H1 (cell line): ENCODE measurements around the gene PALD1. TPM values are rescaled to one million over a fixed set of nuclear protein-coding genes. Genes with fewer than 3 reads are reported as not detected.
A peak's percentile ranks its signal among the peaks of the same experiment; 100 is the strongest.

Experiments used
- CTCF ChIA-PET: fragments of 300-600 bp; sonication (Branson Sonifier 250); formaldehyde crosslinking; loops from one replicate; lab custom pipeline; 2021; ENCODE audit not compliant: partially characterized antibody; lab: Charles Lee
- POLR2A ChIA-PET: fragments of 300-600 bp; sonication (Branson Sonifier 250); formaldehyde crosslinking; loops from one replicate; lab custom pipeline; 2021; ENCODE audit warnings: inconsistent platforms; ENCODE audit not compliant: partially characterized antibody; lab: Charles Lee
- DNase-seq, 2 experiments: peaks; one replicate each; pipeline versions ENCODE4 v3.0.0 to v3.0.0-alpha.2; 2010 to 2022; ENCODE audit warnings: low spot score in 2 of 2, low read depth in 1 of 2, mixed read lengths in 1 of 2
- FAIRE-seq: peaks from 2 replicates; lab custom pipeline; 2011; peaks lifted over from hg19 to GRCh38; lab: Jason Lieb, UNC
- H2AFZ ChIP-seq: 2 replicates; pipeline ENCODE4 v1.8.1; 2012; ENCODE audit warnings: low read length, inconsistent platforms
- H2AK5ac ChIP-seq: 2 replicates; pipeline ENCODE4 v1.6.1; 2013; ENCODE audit warnings: low read depth, low read length
- H2BK120ac ChIP-seq: replicated peaks from 2 replicates; pipeline ENCODE3; 2013; ENCODE audit warnings: low read depth, low read length, inconsistent platforms
- H2BK12ac ChIP-seq: 2 replicates; pipeline ENCODE4 v1.6.1; 2013; ENCODE audit warnings: low read depth, low read length
- H2BK15ac ChIP-seq: 2 replicates; pipeline ENCODE4 v1.6.1; 2013; ENCODE audit warnings: low read length
- H2BK20ac ChIP-seq: 2 replicates; pipeline ENCODE4 v1.6.1; 2013; ENCODE audit warnings: low read length
- H2BK5ac ChIP-seq: 2 replicates; pipeline ENCODE4 v1.6.1; 2013; ENCODE audit warnings: low read depth, low read length
- H3K14ac ChIP-seq: 2 replicates; pipeline ENCODE4 v1.6.1; 2013; ENCODE audit warnings: inconsistent platforms; ENCODE audit not compliant: insufficient read length
- H3K18ac ChIP-seq: 2 replicates; pipeline ENCODE4 v1.6.1; 2013; ENCODE audit warnings: low read length; ENCODE audit errors: extremely low read depth
- H3K23ac ChIP-seq: 2 replicates; pipeline ENCODE4 v1.6.1; 2013; ENCODE audit warnings: inconsistent platforms; ENCODE audit not compliant: insufficient read length
- H3K23me2 ChIP-seq: 2 replicates; pipeline ENCODE4 v1.6.1; 2013; ENCODE audit warnings: low read depth, low read length
- H3K27ac ChIP-seq: 2 replicates; pipeline ENCODE4 v1.6.1; 2011; ENCODE audit warnings: low read depth, low read length, inconsistent platforms
- H3K27me3 ChIP-seq, 4 experiments: replicated peaks in 1 of 4; 1 replicate in 1 of 4; 2 replicates in 3 of 4; pipeline versions ENCODE4 v1.6.1 to v1.8.1; 2011 to 2013; ENCODE audit warnings: low read length in 3 of 4, mild to moderate bottlenecking in 3 of 4, inconsistent platforms in 2 of 4, mixed read lengths in 2 of 4, moderate library complexity in 1 of 4; ENCODE audit not compliant: control insufficient read depth in 3 of 4, insufficient read depth in 3 of 4; ENCODE audit errors: extremely low read depth in 1 of 4
- H3K36me3 ChIP-seq, 4 experiments: 2 replicates each; pipeline versions ENCODE4 v1.6.1 to v1.8.1; 2011 to 2013; ENCODE audit warnings: mild to moderate bottlenecking in 4 of 4, low read length in 3 of 4, moderate library complexity in 2 of 4, control low read depth in 1 of 4, inconsistent platforms in 1 of 4; ENCODE audit not compliant: insufficient read depth in 4 of 4, control insufficient read depth in 2 of 4
- H3K4ac ChIP-seq: replicated peaks from 2 replicates; pipeline ENCODE3; 2013; ENCODE audit warnings: low read length, low read depth, mixed read lengths, inconsistent platforms; ENCODE audit not compliant: insufficient read length
- H3K4me1 ChIP-seq, 4 experiments: replicated peaks in 1 of 4; 1 replicate in 1 of 4; 2 replicates in 3 of 4; pipeline versions ENCODE4 v1.6.1 to v1.8.1; 2011 to 2013; ENCODE audit warnings: low read length in 3 of 4, inconsistent platforms in 2 of 4, mixed read lengths in 1 of 4; ENCODE audit not compliant: insufficient read depth in 4 of 4, control insufficient read depth in 3 of 4
- H3K4me2 ChIP-seq, 2 experiments: 2 replicates each; pipeline versions ENCODE4 v1.6.1 to v1.8.1; 2011 to 2013; ENCODE audit warnings: low read depth in 2 of 2, low read length in 2 of 2, control low read depth in 1 of 2, inconsistent platforms in 1 of 2, mild to moderate bottlenecking in 1 of 2; ENCODE audit not compliant: insufficient read depth in 1 of 2
- H3K4me3 ChIP-seq, 4 experiments: fragments of 200-600, 300-600 bp in 1 of 4; sonication (generic), shearing (Covaris generic), sonication (Bioruptor Twin) in 1 of 4; 2 replicates each; pipeline versions ENCODE4 v1.5.1 to v1.8.1; 2011 to 2016; ENCODE audit warnings: low read length in 4 of 4, low read depth in 3 of 4, control low read depth in 2 of 4, inconsistent platforms in 2 of 4, mild to moderate bottlenecking in 2 of 4, mixed read lengths in 1 of 4, moderate library complexity in 1 of 4; ENCODE audit not compliant: insufficient read depth in 2 of 4; ENCODE audit errors: extremely low read depth in 1 of 4
- H3K56ac ChIP-seq: replicated peaks from 2 replicates; pipeline ENCODE3; 2013; ENCODE audit warnings: low read depth, mild to moderate bottlenecking, mixed read lengths, low read length, inconsistent platforms; ENCODE audit not compliant: insufficient read length
- H3K79me1 ChIP-seq: 2 replicates; pipeline ENCODE4 v1.6.1; 2013; ENCODE audit warnings: low read depth, low read length, control low read depth
- H3K79me2 ChIP-seq, 2 experiments: 2 replicates each; pipeline versions ENCODE4 v1.6.1 to v1.8.1; 2012 to 2013; ENCODE audit warnings: low read length in 2 of 2, mild to moderate bottlenecking in 2 of 2, inconsistent platforms in 1 of 2; ENCODE audit not compliant: insufficient read depth in 2 of 2, control insufficient read depth in 1 of 2
- H3K9ac ChIP-seq, 4 experiments: replicated peaks in 1 of 4; 1 replicate in 1 of 4; 2 replicates in 3 of 4; pipeline versions ENCODE4 v1.6.1 to v1.8.1; 2011 to 2013; ENCODE audit warnings: low read depth in 3 of 4, low read length in 3 of 4, control low read depth in 2 of 4, mild to moderate bottlenecking in 2 of 4, moderate library complexity in 2 of 4, inconsistent platforms in 1 of 4; ENCODE audit errors: extremely low read depth in 1 of 4
- H3K9me3 ChIP-seq, 2 experiments: 2 replicates each; pipeline versions ENCODE4 v1.6.1 to v1.8.1; 2012 to 2013; ENCODE audit warnings: mild to moderate bottlenecking in 2 of 2, moderate library complexity in 2 of 2, control low read depth in 1 of 2, inconsistent platforms in 1 of 2, low read depth in 1 of 2, low read length in 1 of 2, mixed read lengths in 1 of 2; ENCODE audit not compliant: insufficient read depth in 2 of 2
- H4K20me1 ChIP-seq, 2 experiments: replicated peaks in 1 of 2; 2 replicates each; pipeline versions ENCODE3 to v1.8.1; 2011 to 2013; ENCODE audit warnings: inconsistent platforms in 2 of 2, low read length in 2 of 2, mild to moderate bottlenecking in 1 of 2; ENCODE audit not compliant: insufficient read depth in 2 of 2, control insufficient read depth in 1 of 2
- H4K5ac ChIP-seq: 2 replicates; pipeline ENCODE4 v1.6.1; 2013; ENCODE audit warnings: low read length, low read depth, mixed read lengths, inconsistent platforms; ENCODE audit not compliant: insufficient read length
- H4K8ac ChIP-seq: 2 replicates; pipeline ENCODE4 v1.8.0; 2013; ENCODE audit warnings: mild to moderate bottlenecking, moderate library complexity, low read length, inconsistent platforms; ENCODE audit not compliant: insufficient read depth; ENCODE audit errors: extremely low read depth
- H4K91ac ChIP-seq: replicated peaks from 2 replicates; pipeline ENCODE3; 2013; ENCODE audit warnings: low read length, mixed read lengths, inconsistent platforms; ENCODE audit not compliant: insufficient read length
- BCL11A ChIP-seq, 2 experiments: IDR thresholded peaks; one replicate each; pipeline ENCODE4 v1.6.1; 2011; ENCODE audit warnings: low read depth in 2 of 2, low read length in 2 of 2, mild to moderate bottlenecking in 2 of 2
- EP300 ChIP-seq, 2 experiments: IDR thresholded peaks; 1 replicate in 1 of 2; 2 replicates in 1 of 2; pipeline ENCODE4 v1.6.1; 2011 to 2012; ENCODE audit warnings: low read depth in 2 of 2, low read length in 2 of 2, mild to moderate bottlenecking in 2 of 2, borderline replicate concordance in 1 of 2, inconsistent platforms in 1 of 2, moderate library complexity in 1 of 2
- FOSL1 ChIP-seq: IDR thresholded peaks from 2 replicates; pipeline ENCODE4 v1.6.1; 2011; ENCODE audit warnings: mild to moderate bottlenecking, low read depth, low read length, moderate library complexity; ENCODE audit not compliant: insufficient read depth
- MAFK ChIP-seq: IDR thresholded peaks from 2 replicates; pipeline ENCODE4 v1.6.1; 2012; ENCODE audit warnings: low read depth, mild to moderate bottlenecking, improper control_type of control experiment, low read length
- NANOG ChIP-seq: IDR thresholded peaks from 2 replicates; pipeline ENCODE4 v1.6.1; 2011; ENCODE audit warnings: low read length, low read depth, mild to moderate bottlenecking, inconsistent platforms; ENCODE audit not compliant: insufficient read depth, poor library complexity, severe bottlenecking
- SAP30 ChIP-seq: fragments of 300-600 bp; sonication (generic); IDR thresholded peaks from 2 replicates; pipeline ENCODE4 v1.7.1; 2012; ENCODE audit warnings: low read length, moderate library complexity, mild to moderate bottlenecking, inconsistent platforms; ENCODE audit not compliant: insufficient read depth, insufficient replicate concordance
- TEAD4 ChIP-seq: IDR thresholded peaks from 2 replicates; pipeline ENCODE4 v1.6.1; 2012; ENCODE audit warnings: low read depth, low read length, inconsistent platforms, mixed read lengths
- ZNF274 ChIP-seq: IDR thresholded peaks from 2 replicates; pipeline ENCODE4 v1.7.0; 2012; ENCODE audit warnings: low read length, borderline replicate concordance; ENCODE audit errors: extremely low read depth
- WGBS, 2 experiments: shearing (Covaris generic) in 1 of 2; methylation state at CpG; one replicate each; pipeline versions ENCODE4 v1.1.6 to v1.1.7; 2013 to 2015; ENCODE audit warnings: low lambda C conversion rate in 2 of 2, mixed read lengths in 2 of 2, inconsistent platforms in 1 of 2, low coverage in 1 of 2, missing lambda C conversion rate in 1 of 2; ENCODE audit not compliant: insufficient replicate concordance in 2 of 2, insufficient coverage in 1 of 2, insufficient read length in 1 of 2; ENCODE audit errors: extremely low coverage in 1 of 2, missing lambda C conversion rate in 1 of 2; 5-methylcytosine and 5-hydroxymethylcytosine counted together
- polyA plus RNA-seq, 7 experiments: library from polyadenylated mRNA; depleted of rRNA in 3 of 7; stranded (reverse) in 5 of 7; unstranded in 2 of 7; fragments of >200 nt in 5 of 7; fragments of 200-250 nt in 2 of 7; gene quantifications; 1 replicate in 5 of 7; 2 replicates in 1 of 7; 4 replicates in 1 of 7; pipeline versions ENCODE4 v1.2.1 to v1.2.3, GENCODE V29; 2011 to 2013; ENCODE audit warnings: missing spikeins in 2 of 7, mixed read lengths in 2 of 7
- total RNA-seq: library from RNA; stranded (reverse); fragmentation: NEBNext Ultra II Directional; extraction: Animal tissue kit (Norgen Biotek cat#: 25700); gene quantifications from 2 replicates; pipeline ENCODE4 v1.2.1, GENCODE V29; 2021

Gene PALD1
- total and polyA plus RNA-seq, 2 of the 8 experiments (the other 6 are each of a cell fraction or from before 2014, with no cell fraction given) = 13.3 to 32.8 TPM

DNA sequence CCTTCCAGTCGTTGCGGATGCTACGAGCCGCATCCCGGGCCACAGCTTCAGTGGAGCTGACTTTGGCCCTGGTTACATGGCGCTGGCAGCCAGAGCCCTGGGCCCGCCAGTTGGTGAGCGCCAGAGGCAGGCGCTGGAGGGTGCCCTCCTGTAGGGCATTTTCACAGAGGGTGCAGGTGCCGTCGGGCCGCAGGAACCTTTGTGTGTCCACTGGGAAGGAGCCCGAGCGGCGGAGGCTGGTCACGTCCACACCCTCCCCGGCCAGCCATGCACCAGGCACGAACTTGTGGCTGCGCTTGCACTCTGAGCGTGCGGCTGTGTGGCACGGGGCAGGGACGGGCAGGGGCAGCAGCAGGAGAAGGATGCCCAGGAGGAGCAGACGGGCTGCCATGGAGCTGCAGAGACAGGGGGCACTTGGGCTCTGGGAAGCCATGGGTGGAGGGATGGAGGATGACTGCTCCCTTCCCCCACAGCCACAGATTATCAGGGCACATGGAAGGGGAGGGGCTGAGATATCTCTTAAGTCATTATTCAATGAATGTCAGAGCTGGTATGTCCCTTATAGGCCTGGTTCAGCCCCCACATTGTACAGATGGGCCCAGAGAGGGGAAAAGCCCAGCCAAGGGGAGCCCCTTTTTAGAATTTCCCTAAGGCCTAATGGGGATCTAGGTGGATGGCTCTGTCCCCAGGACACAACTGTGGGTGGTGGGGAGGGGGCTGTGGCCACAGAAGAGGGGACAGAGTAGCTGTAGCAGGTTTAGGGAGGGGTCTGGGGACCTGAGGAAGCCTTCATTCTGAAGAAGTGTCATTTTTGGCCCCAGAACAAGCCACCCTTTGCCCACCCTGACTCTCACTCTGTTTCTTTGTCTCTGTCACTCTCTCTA, 122.2 kb downstream of the PALD1 start:
- POLR2A ChIA-PET = no interaction called here
- no peak for FAIRE-seq

More for the DNA sequence above, 122.2 kb downstream of the PALD1 start:
- no peak overlapping the region for H2BK20ac ChIP-seq
- no peak overlapping the region for H4K5ac ChIP-seq
- peak in 1 of 2 experiments; percentile 43 for DNase-seq
- no peak overlapping the region for H3K9ac ChIP-seq
- no peak overlapping the region for H3K23ac ChIP-seq
- H3K79me1 ChIP-seq = no peaks in the 10 kb centered on the region
- H2BK12ac ChIP-seq = 0 out of 2 replicates have a peak overlapping the region, but pooled peaks have one; percentile 17
- no peak overlapping the region for H2AK5ac ChIP-seq
- CTCF ChIA-PET = interaction anchor here (0.6 to 1.4 kb wide), 5 partner anchors 8 to 303 kb away, joined by 3 to 4 read pairs (median 3); no protein-coding TSS in a partner anchor
- no peak overlapping the region for H3K27ac ChIP-seq
- 89% methylated on average over 22 of the region's 24 CpGs; no CpG with 5 or more reads in 1 of the 2 experiments for WGBS, 2 experiments
- H2AFZ ChIP-seq = no peak overlapping the region
- H3K79me2 ChIP-seq = no peaks in the 10 kb centered on the region
- no peak overlapping the region for H3K56ac ChIP-seq
- no peak overlapping the region for H3K14ac ChIP-seq
- H4K8ac ChIP-seq = no peak overlapping the region; the same call in 1 of the 2 replicates
- TF ChIP-seq BCL11A (IDR thresholded peaks at IDR 0.05; ENCODE audit: low read depth in 2 of 2, low read length in 2 of 2) (no peak), ZNF274 (no peak), SAP30 (no peak), TEAD4 (no peak), MAFK (no peak), EP300 (IDR thresholded peaks at IDR 0.05; ENCODE audit: borderline replicate concordance in 1 of 2, low read depth in 2 of 2, low read length in 2 of 2) (no peak), FOSL1 (no peak), NANOG (no peak)
- no peak overlapping the region for H3K4ac ChIP-seq
- H3K4me2 ChIP-seq = no peak overlapping the region
- no peak overlapping the region for H2BK15ac ChIP-seq
- H3K4me3 ChIP-seq = no peak overlapping the region
- no peaks in the 10 kb centered on the region for H3K9me3 ChIP-seq
- no peaks in the 10 kb centered on the region for H3K27me3 ChIP-seq
- no peaks in the 10 kb centered on the region; a peak in 1 of 7 replicates for H3K4me1 ChIP-seq
- H3K18ac ChIP-seq = no peak overlapping the region
- no peak overlapping the region for H2BK120ac ChIP-seq
- no peaks in the 10 kb centered on the region for H4K20me1 ChIP-seq
- H2BK5ac ChIP-seq = no peak overlapping the region
- no peaks in the 10 kb centered on the region for H3K36me3 ChIP-seq
- H3K23me2 ChIP-seq = no peaks in the 10 kb centered on the region
- H4K91ac ChIP-seq = no peak overlapping the region
